Activated CD8-positive, alpha-beta memory T cell treated with anti-CD3 and anti-CD28 coated beads for 48 hours (primary cell): ENCODE measurements around the gene RNF207.

ENCODE experiments used
- DNase-seq, 3 experiments: peaks; one replicate each; pipeline ENCODE4 v3.0.0-alpha.2; 2020; ENCODE audit warnings: low read depth in 2 of 3, low spot score in 2 of 3

Gene RNF207

GRCh38 chr1:6266641-6267040 is 60.7 kb downstream of the RNF207 start:
- no peak for DNase-seq

GRCh38 chr1:6267686-6268322 is 61.9 kb downstream of the RNF207 start:
- DNase-seq, result no peak

DNA sequence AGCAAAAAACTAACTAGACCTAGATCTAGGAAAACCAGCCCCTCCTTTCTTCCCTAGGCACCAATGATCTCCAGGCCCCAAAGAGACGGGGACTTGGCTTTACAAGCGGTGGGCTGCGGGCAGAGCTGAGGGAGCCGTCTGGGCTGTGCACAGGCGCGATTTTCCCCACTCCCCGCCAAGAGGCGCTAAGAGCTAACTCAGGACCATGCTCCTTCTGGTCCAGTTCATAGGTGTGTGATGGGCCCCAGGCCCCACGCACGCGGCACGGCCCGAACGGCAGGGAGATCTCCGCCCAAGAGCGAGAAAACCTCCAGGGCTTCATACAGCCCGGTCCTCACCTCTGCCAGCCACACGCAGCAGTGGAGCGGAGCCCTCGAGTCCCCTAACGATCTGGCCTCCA is 62.5 kb downstream of the RNF207 start:
- no peak for DNase-seq

DNA sequence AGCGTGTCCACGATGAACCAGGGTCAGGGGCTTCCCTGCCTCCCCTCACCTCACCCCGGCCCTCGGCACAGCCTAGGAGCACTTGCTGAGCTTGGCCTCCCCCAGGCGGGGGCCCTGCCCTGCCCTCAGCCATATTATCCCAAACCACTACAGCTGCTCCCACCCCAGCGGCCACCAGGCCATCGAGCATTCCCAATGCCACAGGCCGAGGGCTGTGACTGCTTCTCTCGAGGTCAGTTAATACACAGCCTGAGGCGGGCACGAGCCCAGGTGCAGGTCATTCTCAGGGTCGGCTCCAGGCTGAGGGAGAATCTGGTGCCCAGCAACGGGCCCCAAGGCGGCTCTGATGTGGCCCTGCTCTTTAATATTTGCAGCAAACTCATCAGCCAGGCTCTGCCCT is 63.4 kb downstream of the RNF207 start:
- no peak for DNase-seq

GRCh38 chr1:6269720-6270400 is 63.9 kb downstream of the RNF207 start:
- DNase-seq, result no peak

DNA sequence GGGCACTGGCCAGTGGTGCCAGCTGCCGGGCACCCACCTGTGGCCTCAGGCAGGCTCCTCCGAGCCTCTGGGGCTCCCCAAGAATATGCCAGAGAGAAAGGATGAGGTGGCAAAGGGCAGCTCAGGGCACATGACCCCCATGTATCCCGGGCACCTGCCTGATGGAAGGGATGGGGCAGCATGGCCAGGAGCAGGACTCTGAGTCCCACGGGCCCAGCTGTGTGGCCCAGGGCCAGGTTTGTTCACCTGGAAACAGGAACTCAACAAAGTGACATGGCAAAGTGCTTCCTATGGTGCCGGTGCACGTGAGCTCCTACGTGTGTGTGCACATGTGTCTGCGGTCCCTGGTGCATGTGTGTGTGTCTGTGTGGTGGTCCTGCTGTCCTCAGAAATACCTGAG is 64.5 kb downstream of the RNF207 start:
- no peak for DNase-seq
